Small intestine (tissue), 7 donors: Measurements from ENCODE around the gene ADCY7. TPM values are rescaled to one million over a fixed set of nuclear protein-coding genes. Genes with fewer than 3 reads are reported as not detected.

Source experiments
- DNase-seq, 2 donors: peaks; one replicate each; pipeline versions ENCODE4 v3.0.0 to v3.0.0-alpha.2; 2013
- FAIRE-seq: peaks from 2 replicates; lab custom pipeline; 2012; peaks lifted over from hg19 to GRCh38; lab: Jason Lieb, UNC
- H3K27ac ChIP-seq, 3 donors: one replicate each; pipeline ENCODE4 v1.5.1; 2013; ENCODE audit warnings: low read length in 2 of 3, mild to moderate bottlenecking in 2 of 3, control low read depth in 1 of 3, inconsistent platforms in 1 of 3, low read depth in 1 of 3, moderate library complexity in 1 of 3
- H3K27me3 ChIP-seq, 3 donors: one replicate each; pipeline ENCODE4 v1.6.1; 2013; ENCODE audit warnings: low read length in 3 of 3, inconsistent platforms in 1 of 3; ENCODE audit not compliant: control insufficient read depth in 3 of 3, insufficient read depth in 3 of 3
- H3K36me3 ChIP-seq, 3 donors: one replicate each; pipeline ENCODE4 v1.6.1; 2013; ENCODE audit warnings: low read length in 3 of 3, inconsistent platforms in 1 of 3, low read depth in 1 of 3, mild to moderate bottlenecking in 1 of 3, moderate library complexity in 1 of 3; ENCODE audit not compliant: control insufficient read depth in 3 of 3, insufficient read depth in 2 of 3
- H3K4me1 ChIP-seq, 3 donors: one replicate each; pipeline ENCODE4 v1.6.1; 2013; ENCODE audit warnings: low read length in 2 of 3, inconsistent platforms in 1 of 3, low read depth in 1 of 3, mild to moderate bottlenecking in 1 of 3, moderate library complexity in 1 of 3; ENCODE audit not compliant: control insufficient read depth in 3 of 3, insufficient read depth in 2 of 3
- H3K4me3 ChIP-seq, 3 donors: one replicate each; pipeline ENCODE4 v1.5.1; 2013; ENCODE audit warnings: low read length in 3 of 3, control low read depth in 1 of 3, inconsistent platforms in 1 of 3, low read depth in 1 of 3, mild to moderate bottlenecking in 1 of 3, moderate library complexity in 1 of 3
- H3K9me3 ChIP-seq, 2 donors: one replicate each; pipeline ENCODE4 v1.6.1; 2013; ENCODE audit warnings: low read depth in 1 of 2, low read length in 1 of 2; ENCODE audit not compliant: control insufficient read depth in 2 of 2, insufficient read depth in 1 of 2
- WGBS, 3 donors: extraction: QIAGEN DNeasy Blood & Tissue Kit; methylation state at CpG; one replicate each; pipeline ENCODE4 v1.1.7; 2013; 5-methylcytosine and 5-hydroxymethylcytosine counted together
- polyA plus RNA-seq, 4 donors: library from polyadenylated mRNA; stranded (reverse) in 3 of 4; unstranded in 1 of 4; fragments of 200-250 nt in 3 of 4; fragments of 120-200 nt in 1 of 4; gene quantifications; one replicate each; pipeline versions ENCODE4 v1.2.1 to v1.2.3, GENCODE V29; 2013
- donor health status: healthy with polysubstance abuse.
- donor health status: control.
- donor health status: control.
- donor health status: Bipolar disorder and iron deficiency.
- donor health status: healthy.

Gene ADCY7
- polyA plus RNA-seq, 4 donors = 0.45 to 7.3 (median 3.4) TPM

DNA sequence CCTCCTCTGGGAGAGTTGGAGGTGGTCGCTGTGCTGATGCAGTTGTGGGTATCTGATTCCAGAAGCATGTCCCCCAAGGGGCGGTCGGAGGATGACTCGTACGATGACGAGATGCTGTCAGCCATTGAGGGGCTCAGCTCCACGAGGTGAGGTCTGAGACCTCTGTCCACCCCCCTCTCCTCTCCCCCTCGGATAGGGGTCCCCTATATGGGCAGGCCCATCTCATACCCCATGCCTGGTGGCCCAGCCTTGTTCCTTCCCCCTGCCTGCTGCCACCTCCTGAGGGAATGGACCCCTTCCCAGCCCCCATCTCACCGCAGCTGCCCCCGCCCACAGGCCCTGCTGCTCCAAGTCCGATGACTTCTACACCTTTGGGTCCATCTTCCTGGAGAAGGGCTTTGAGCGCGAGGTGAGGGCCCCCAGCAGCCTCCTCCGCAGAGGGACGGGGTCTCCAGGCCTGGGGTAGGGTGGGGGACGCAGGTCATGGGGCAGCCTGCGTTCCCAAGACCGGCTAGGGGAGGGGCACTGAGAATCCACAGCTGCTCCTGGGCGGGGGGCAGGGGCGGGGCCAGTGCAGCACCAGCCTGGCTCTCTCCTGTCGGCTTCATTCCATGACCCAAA, 39.2 kb downstream of the ADCY7 start:
- H3K9me3 ChIP-seq = no peaks in the 10 kb centered on the region
- FAIRE-seq (no peak), DNase-seq (no peak)
- H3K4me1 ChIP-seq = peaks cover 0 to 3% (median 0%) of the 10 kb centered on the region in 3 donors
- no peak overlapping the region for H3K4me3 ChIP-seq
- peaks cover 0 to 15% (median 2%) of the 10 kb centered on the region in 3 donors for H3K36me3 ChIP-seq
- 80 to 87% (median 85%) methylated on average over 21 of the region's 21 CpGs for WGBS, 3 donors
- H3K27ac ChIP-seq = no peak overlapping the region
- H3K27me3 ChIP-seq = no peaks in the 10 kb centered on the region

DNA sequence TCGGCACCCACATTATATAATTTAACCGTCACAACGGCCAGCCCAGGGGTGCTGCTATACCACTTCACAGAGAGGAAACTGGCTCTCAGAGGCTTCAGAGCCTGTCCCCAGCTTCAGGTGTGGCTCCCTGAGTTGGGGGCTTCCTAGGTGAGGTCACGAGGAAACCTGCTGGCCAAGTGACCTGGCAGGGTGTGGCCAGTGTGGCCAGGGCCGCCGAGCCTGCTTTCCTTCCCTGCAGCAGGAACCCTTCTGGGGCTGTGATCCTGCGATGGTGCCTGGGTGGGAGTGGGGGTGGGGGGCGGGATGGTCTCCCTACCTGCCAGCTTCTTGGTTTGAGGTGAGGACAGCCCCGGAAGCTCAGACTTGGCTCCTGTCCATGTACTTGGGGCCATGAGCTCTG, 39.9 kb downstream of the ADCY7 start:
- DNase-seq (no peak), FAIRE-seq (no peak)
- no peak overlapping the region for H3K4me3 ChIP-seq
- no peaks in the 10 kb centered on the region for H3K27me3 ChIP-seq
- no peak overlapping the region for H3K27ac ChIP-seq
- peaks cover 0 to 14% (median 2%) of the 10 kb centered on the region in 3 donors for H3K36me3 ChIP-seq
- WGBS, 3 donors = 42 to 84% (median 74%) methylated on average over 9 of the region's 9 CpGs
- H3K9me3 ChIP-seq = no peaks in the 10 kb centered on the region
- H3K4me1 ChIP-seq = peaks cover 0 to 3% (median 0%) of the 10 kb centered on the region in 3 donors

DNA sequence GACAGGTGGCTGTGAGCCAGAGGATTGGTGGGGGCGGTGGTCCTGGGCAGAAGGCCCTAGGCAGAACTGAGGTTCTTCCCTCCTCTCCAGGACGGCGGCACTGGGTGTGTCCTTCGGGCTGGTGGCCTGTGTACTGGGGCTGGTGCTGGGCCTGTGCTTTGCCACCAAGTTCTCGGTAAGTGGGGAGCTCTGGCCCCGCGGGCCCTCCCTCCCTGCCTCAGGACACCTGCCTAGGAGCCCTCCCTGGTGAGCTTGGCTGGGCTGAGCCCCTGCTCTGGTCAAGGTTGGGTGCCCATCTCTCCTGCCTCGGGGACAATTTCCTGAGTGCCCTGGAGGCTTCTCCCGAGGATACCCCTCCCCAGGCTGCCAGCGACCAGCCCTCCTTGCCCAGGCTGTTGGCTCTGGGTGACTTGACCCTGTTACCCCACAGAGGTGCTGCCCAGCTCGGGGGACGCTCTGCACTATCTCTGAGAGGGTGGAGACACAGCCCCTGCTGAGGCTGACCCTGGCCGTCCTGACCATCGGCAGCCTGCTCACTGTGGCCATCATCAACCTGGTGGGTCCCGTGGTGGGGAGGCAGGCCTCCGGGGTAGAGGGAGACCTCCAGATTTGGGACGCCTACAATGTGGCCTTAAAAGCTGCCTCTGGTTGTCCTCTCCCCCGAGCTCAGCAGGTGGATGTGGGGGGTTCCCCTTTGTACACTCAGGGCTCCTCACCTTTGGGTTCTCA, 42.0 kb downstream of the ADCY7 start:
- Histone ChIP-seq H3K27ac (no peak overlapping the region), H3K9me3 (no peaks in the 10 kb centered on the region), H3K27me3 (no peaks in the 10 kb centered on the region), H3K4me1 (no peaks in the 10 kb centered on the region), H3K36me3 (peaks cover 0 to 28% (median 0%) of the 10 kb centered on the region in 3 donors), H3K4me3 (no peak overlapping the region)
- FAIRE-seq (no peak), DNase-seq (no peak)
- WGBS, 3 donors = 88 to 92% (median 90%) methylated on average over 12 to 18 of the region's 18 CpGs

DNA sequence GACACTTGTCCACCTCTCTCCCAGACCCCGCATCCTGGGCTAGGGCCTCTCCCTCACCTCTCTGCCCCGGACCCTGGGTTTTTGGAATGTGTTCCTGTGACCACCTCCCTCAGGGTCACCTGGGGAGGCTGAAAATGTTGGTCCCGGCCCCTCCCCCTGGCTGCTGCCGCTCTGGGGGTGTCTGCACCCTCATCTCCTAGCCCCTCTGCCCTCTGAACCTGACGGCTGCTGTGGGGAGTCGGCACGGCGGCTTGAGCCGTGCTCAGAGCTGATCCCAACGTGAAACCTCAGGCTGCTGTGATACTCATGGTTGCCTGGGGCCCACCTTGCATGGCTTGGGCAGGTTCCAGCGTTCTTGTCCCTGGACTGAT, 42.8 kb downstream of the ADCY7 start:
- no peaks in the 10 kb centered on the region for H3K4me1 ChIP-seq
- H3K27ac ChIP-seq = no peak overlapping the region
- 74 to 85% (median 83%) methylated on average over 11 of the region's 11 CpGs for WGBS, 3 donors
- no peak overlapping the region for H3K4me3 ChIP-seq
- no peaks in the 10 kb centered on the region for H3K27me3 ChIP-seq
- DNase-seq (no peak), FAIRE-seq (no peak)
- H3K9me3 ChIP-seq = no peaks in the 10 kb centered on the region
- H3K36me3 ChIP-seq = peaks cover 0 to 32% (median 0%) of the 10 kb centered on the region in 3 donors

DNA sequence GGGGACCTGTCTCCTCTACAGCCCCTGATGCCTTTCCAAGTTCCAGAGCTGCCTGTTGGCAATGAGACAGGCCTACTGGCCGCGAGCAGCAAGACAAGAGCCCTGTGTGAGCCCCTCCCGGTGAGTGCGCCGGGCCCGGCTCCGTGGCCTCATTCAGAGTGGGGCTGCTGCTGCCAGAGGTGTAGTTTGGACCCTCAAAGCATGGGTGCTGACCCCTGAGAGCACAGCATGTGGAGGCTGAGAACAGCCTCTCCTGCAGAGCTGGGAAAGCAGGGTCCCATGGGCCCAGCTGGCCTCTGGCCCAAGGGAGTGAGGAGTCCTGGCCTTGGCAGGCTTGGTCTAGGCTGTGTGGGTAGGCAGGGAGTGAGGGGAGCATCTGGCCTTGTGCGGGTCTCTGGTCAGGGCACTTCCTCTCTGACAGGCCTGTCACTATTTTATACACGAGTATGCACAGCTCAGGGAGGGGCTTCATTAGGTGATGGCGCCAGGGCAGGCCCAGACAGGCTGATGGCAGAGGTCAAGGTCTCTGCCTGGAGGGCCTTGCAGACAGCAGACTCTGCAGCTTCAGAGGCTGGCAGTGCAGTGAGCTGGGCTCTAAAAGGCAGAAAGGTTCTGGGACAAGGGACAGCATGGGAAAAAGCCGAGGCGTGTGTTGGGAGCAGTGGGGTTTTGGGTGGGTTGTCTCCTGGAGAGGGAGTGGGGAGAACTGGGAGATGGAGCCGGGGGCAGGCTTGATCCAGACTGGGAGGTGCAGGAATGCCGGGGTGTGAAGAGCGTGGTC, 43.4 kb downstream of the ADCY7 start:
- H3K27ac ChIP-seq = no peak overlapping the region
- DNase-seq = no peak
- H3K27me3 ChIP-seq = no peaks in the 10 kb centered on the region
- no peak for FAIRE-seq
- H3K4me3 ChIP-seq = no peak overlapping the region
- H3K9me3 ChIP-seq = no peaks in the 10 kb centered on the region
- H3K36me3 ChIP-seq = peaks cover 0 to 34% (median under 1%) of the 10 kb centered on the region in 3 donors
- WGBS, 3 donors = 60 to 70% (median 68%) methylated on average over 15 of the region's 15 CpGs
- H3K4me1 ChIP-seq = no peaks in the 10 kb centered on the region

DNA sequence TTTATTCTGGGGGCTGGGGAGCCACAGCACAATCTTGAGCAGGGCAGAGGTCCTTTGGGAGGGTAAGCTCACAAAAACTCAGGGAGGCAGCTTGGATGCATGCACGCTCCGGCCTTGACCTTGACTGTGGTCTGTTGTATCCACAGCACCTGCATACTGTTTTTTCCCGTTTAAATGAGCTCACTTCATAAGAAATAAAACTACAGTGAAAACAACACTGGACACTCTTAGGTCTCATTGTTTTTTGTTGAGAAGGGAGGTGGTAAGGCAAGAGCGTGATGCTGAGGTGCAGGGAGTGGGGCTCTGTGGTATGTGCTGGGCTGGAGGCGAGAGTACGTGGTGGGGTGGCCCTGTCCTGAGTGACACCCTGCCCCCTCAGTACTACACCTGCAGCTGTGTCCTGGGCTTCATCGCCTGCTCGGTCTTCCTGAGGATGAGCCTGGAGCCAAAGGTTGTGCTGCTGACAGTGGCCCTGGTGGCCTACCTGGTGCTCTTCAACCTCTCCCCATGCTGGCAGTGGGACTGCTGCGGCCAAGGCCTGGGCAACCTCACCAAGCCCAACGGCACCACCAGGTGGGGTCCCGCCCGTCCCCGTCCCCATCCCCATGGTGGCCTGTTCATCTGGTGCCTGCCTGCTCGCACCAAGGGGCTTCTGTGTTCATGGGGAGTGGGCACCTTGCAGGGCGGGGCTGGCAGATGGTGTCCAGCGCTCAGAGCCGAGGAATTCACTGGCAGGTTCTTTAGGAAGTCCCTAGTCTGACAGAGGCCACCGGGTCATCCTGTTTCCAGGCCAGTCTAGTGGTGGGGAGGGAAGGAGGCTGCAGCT, 44.2 kb downstream of the ADCY7 start:
- 64 to 78% (median 76%) methylated on average over 18 of the region's 18 CpGs for WGBS, 3 donors
- FAIRE-seq (no peak), DNase-seq (no peak)
- Histone ChIP-seq H3K4me3 (no peak overlapping the region), H3K4me1 (no peaks in the 10 kb centered on the region), H3K9me3 (no peaks in the 10 kb centered on the region), H3K36me3 (peaks cover 5 to 39% (median 6%) of the 10 kb centered on the region in 3 donors), H3K27ac (no peak overlapping the region), H3K27me3 (no peaks in the 10 kb centered on the region)

DNA sequence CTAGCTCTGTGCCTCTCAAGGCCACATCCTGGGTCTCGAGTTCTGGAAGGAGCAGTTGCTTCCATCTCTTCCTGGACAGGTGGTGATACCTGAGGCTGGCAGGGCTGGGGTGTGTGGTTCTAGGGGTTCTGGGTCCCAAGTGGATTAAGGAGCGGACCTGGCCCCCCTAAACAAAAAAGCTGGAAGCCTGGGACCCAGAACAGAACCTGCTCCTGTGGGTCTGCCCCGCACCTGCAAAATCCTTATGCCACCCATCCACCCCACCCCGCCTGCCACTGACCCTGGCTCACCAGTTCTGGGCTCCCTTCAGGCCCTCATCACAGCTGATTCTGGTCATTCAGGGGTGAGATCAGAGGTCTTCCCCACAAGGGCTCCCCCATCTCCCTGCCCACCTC, 44.8 kb downstream of the ADCY7 start:
- Histone ChIP-seq H3K36me3 (peaks cover 8 to 43% (median 8%) of the 10 kb centered on the region in 3 donors), H3K27me3 (no peaks in the 10 kb centered on the region), H3K9me3 (no peaks in the 10 kb centered on the region), H3K27ac (no peak overlapping the region), H3K4me3 (no peak overlapping the region), H3K4me1 (no peaks in the 10 kb centered on the region)
- DNase-seq = no peak
- WGBS, 3 donors = 75 to 84% (median 77%) methylated on average over 4 of the region's 4 CpGs
- FAIRE-seq = no peak
